ENCODE results near the gene ADGRL3.

- no peak for TF ChIP-seq CTCF (IDR thresholded peaks at IDR 0.05)
- TF ChIP-seq POLR2A (IDR thresholded peaks at IDR 0.05) = no peak
Observed at GRCh38 chr4:61356696-61357095, 156.6 kb downstream of the ADGRL3 start.
